HepG2 (cell line): ENCODE measurements around the gene ANP32B. TPM values are rescaled to one million over a fixed set of nuclear protein-coding genes. Genes with fewer than 3 reads are reported as not detected.

Experiments
- CHCHD3 ChIP-seq: sonication (generic); formaldehyde crosslinking; IDR thresholded peaks from 2 replicates; pipeline ENCODE4 v1.8.0; 2022; ENCODE audit warnings: mild to moderate bottlenecking, missing genetic modification reagents, moderate library complexity
- FOXC1 ChIP-seq: sonication (generic); formaldehyde crosslinking; IDR thresholded peaks from 2 replicates; pipeline ENCODE4 v1.8.0; 2022; ENCODE audit warnings: mild to moderate bottlenecking, missing genetic modification reagents, borderline replicate concordance
- IRX3 ChIP-seq: sonication (generic); formaldehyde crosslinking; IDR thresholded peaks from 2 replicates; pipeline ENCODE4 v1.8.1; 2023; ENCODE audit warnings: mild to moderate bottlenecking, low read depth, missing genetic modification reagents, borderline replicate concordance
- PITX1 ChIP-seq: sonication (generic); formaldehyde crosslinking; IDR thresholded peaks from 2 replicates; pipeline ENCODE4 v1.5.1; 2020; ENCODE audit warnings: mild to moderate bottlenecking, missing genetic modification reagents
- SALL1 ChIP-seq: sonication (generic); formaldehyde crosslinking; IDR thresholded peaks from 2 replicates; pipeline ENCODE4 v1.8.0; 2022; ENCODE audit warnings: mild to moderate bottlenecking, missing genetic modification reagents
- SNAI1 ChIP-seq: sonication (generic); formaldehyde crosslinking; IDR thresholded peaks from 2 replicates; pipeline ENCODE4 v1.5.0; 2020; ENCODE audit warnings: mild to moderate bottlenecking, missing genetic modification reagents, borderline replicate concordance
- SP140L ChIP-seq: sonication (generic); formaldehyde crosslinking; IDR thresholded peaks from 2 replicates; pipeline ENCODE4 v1.4.0; 2020; ENCODE audit warnings: missing genetic modification reagents, borderline replicate concordance
- SPEN ChIP-seq: sonication (generic); formaldehyde crosslinking; IDR thresholded peaks from 2 replicates; pipeline ENCODE4 v1.5.1; 2020; ENCODE audit warnings: low read depth, mild to moderate bottlenecking, missing genetic modification reagents
- TCF7L2 ChIP-seq: IDR thresholded peaks from 2 replicates; pipeline ENCODE4 v1.6.1; 2011; ENCODE audit warnings: mild to moderate bottlenecking, low read depth, low read length, moderate library complexity
- XRCC5 ChIP-seq: fragments of 200-400 bp; formaldehyde crosslinking; optimal IDR thresholded peaks from 2 replicates; pipeline ENCODE3; 2017; ENCODE audit warnings: mild to moderate bottlenecking, low read length
- ZNF577 ChIP-seq: sonication (generic); formaldehyde crosslinking; IDR thresholded peaks from 2 replicates; pipeline ENCODE4 v1.4.0; 2020; ENCODE audit warnings: mild to moderate bottlenecking, low read depth, missing genetic modification reagents, borderline replicate concordance
- ZNF616 ChIP-seq: sonication (generic); formaldehyde crosslinking; IDR thresholded peaks from 2 replicates; pipeline ENCODE4 v1.5.0; 2020; ENCODE audit warnings: low read depth, mild to moderate bottlenecking, missing genetic modification reagents
- ZNF773 ChIP-seq: sonication (generic); formaldehyde crosslinking; IDR thresholded peaks from 2 replicates; pipeline ENCODE4 v1.4.0; 2020; ENCODE audit warnings: missing genetic modification reagents, borderline replicate concordance
- polyA plus RNA-seq, 8 experiments: library from polyadenylated mRNA; depleted of rRNA in 3 of 8; stranded (reverse) in 7 of 8; unstranded in 1 of 8; fragments of >200 nt; fragmentation: Illumina TruSeq in 4 of 8; extraction: Trizol in 4 of 8; gene quantifications; 2 replicates each; pipeline versions ENCODE4 v1.2.1 to v1.2.3, GENCODE V29; 2011 to 2016; ENCODE audit warnings: low read depth in 4 of 8, missing spikeins in 1 of 8, mixed read lengths in 1 of 8; ENCODE audit not compliant: insufficient read depth in 1 of 8
- total RNA-seq, 5 experiments: library from RNA; depleted of rRNA; stranded (reverse); fragments of >200 nt; fragmentation: Illumina TruSeq; extraction: Trizol; gene quantifications; 2 replicates each; pipeline ENCODE4 v1.2.3, GENCODE V29; 2016; ENCODE audit warnings: low read depth in 1 of 5
- TF ChIP-seq, protein P1 (sequence below): sonication (generic); formaldehyde crosslinking; IDR thresholded peaks from 2 replicates; pipeline ENCODE4 v1.4.0; 2020; ENCODE audit warnings: missing genetic modification reagents, borderline replicate concordance
- TF ChIP-seq, protein P2 (sequence below): sonication (generic); IDR thresholded peaks from 2 replicates; pipeline ENCODE4 v1.6.1; 2016; ENCODE audit warnings: low read depth, borderline replicate concordance
- TF ChIP-seq, protein P3 (sequence below), 2 experiments: sonication (generic) in 1 of 2; formaldehyde crosslinking in 1 of 2; IDR thresholded peaks; 2 replicates each; pipeline versions ENCODE4 v1.4.0 to v1.6.1; 2018 to 2020; ENCODE audit warnings: missing genetic modification reagents in 2 of 2, borderline replicate concordance in 1 of 2, low read depth in 1 of 2, mild to moderate bottlenecking in 1 of 2, missing biosample characterization in 1 of 2
- TF ChIP-seq, protein P4 (sequence below): sonication (generic); formaldehyde crosslinking; conservative IDR thresholded peaks from 2 replicates; pipeline ENCODE4 v1.8.0; 2022; ENCODE audit warnings: low read depth, missing genetic modification reagents
- TF ChIP-seq, protein P5 (sequence below): IDR thresholded peaks from 2 replicates; pipeline ENCODE4 v1.6.1; 2016; ENCODE audit warnings: low read depth, borderline replicate concordance
- TF ChIP-seq, protein P6 (sequence below): sonication (generic); formaldehyde crosslinking; IDR thresholded peaks from 2 replicates; pipeline ENCODE4 v1.5.0; 2020; ENCODE audit warnings: missing genetic modification reagents

Gene ANP32B
- total and polyA plus RNA-seq, 2 of the 13 experiments (the other 11 are each of a cell fraction or from before 2014, with no cell fraction given): 22.1 to 37.5 TPM

DNA sequence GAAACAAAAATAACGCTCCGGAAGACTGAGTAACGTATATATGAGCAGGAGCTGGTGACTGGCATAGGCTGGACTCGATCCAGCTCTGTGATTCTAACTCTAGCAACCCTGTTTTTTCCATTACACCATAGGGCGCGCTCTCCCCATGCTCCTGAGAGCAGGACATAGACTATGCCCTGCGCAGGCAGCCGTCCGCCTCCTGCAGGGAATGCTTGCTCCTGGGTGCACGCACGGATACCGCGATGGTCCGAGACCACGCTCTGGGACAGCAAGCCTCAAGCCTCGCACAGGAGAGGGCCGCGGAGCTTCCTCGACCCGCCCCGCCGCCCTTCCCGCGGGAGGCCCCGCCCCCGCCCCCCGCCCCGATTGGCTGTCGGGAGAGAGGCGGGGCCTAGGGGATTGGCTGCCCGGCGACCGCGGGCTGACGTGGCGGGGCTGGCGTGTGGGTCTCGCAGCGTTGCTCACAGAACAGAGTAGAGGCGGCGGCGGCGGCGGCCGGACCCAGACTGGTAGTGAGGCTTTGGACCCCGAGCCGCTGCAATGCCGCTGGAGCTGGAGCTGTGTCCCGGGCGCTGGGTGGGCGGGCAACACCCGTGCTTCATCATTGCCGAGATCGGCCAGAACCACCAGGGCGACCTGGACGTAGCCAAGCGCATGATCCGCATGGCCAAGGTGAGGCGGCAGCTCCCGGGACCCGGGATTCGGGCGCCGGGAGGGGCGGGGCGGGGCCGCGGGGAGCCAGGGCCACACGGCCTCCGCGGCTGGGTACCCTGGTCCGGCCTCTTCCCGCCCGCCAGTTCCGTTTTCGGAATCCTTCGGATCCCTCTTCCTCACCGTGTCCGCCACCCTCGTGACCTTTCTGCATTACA is 73.4 kb downstream of the ANP32B start, which contains the start of gene NANS (continued):
- TF ChIP-seq ZNF577 (CRISPR knock-in tag) (no peak), SPEN (CRISPR knock-in tag) (peak; percentile 59), CHCHD3 (CRISPR knock-in tag) (0 out of 2 replicates have a peak, but pooled peaks have one; percentile 58), SNAI1 (peak; percentile 95; the same call in 1 of the 2 replicates), XRCC5 (no peak), ZNF773 (CRISPR knock-in tag) (peak; percentile 66; the same call in 1 of the 2 replicates), TCF7L2 (no peak), ZNF616 (CRISPR knock-in tag) (0 out of 2 replicates have a peak, but pooled peaks have one; percentile 2), IRX3 (CRISPR knock-in tag) (no peak), SP140L (no peak), PITX1 (CRISPR knock-in tag) (peak; percentile 50), SALL1 (CRISPR knock-in tag) (peak; percentile 75), FOXC1 (CRISPR knock-in tag) (0 out of 2 replicates have a peak, but pooled peaks have one; percentile 71)
- TF ChIP-seq, protein P1, sequence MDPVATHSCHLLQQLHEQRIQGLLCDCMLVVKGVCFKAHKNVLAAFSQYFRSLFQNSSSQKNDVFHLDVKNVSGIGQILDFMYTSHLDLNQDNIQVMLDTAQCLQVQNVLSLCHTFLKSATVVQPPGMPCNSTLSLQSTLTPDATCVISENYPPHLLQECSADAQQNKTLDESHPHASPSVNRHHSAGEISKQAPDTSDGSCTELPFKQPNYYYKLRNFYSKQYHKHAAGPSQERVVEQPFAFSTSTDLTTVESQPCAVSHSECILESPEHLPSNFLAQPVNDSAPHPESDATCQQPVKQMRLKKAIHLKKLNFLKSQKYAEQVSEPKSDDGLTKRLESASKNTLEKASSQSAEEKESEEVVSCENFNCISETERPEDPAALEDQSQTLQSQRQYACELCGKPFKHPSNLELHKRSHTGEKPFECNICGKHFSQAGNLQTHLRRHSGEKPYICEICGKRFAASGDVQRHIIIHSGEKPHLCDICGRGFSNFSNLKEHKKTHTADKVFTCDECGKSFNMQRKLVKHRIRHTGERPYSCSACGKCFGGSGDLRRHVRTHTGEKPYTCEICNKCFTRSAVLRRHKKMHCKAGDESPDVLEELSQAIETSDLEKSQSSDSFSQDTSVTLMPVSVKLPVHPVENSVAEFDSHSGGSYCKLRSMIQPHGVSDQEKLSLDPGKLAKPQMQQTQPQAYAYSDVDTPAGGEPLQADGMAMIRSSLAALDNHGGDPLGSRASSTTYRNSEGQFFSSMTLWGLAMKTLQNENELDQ (CRISPR knock-in tag): no peak
- TF ChIP-seq, protein P2, sequence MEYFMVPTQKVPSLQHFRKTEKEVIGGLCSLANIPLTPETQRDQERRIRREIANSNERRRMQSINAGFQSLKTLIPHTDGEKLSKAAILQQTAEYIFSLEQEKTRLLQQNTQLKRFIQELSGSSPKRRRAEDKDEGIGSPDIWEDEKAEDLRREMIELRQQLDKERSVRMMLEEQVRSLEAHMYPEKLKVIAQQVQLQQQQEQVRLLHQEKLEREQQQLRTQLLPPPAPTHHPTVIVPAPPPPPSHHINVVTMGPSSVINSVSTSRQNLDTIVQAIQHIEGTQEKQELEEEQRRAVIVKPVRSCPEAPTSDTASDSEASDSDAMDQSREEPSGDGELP: no peak
- TF ChIP-seq, protein P3, sequence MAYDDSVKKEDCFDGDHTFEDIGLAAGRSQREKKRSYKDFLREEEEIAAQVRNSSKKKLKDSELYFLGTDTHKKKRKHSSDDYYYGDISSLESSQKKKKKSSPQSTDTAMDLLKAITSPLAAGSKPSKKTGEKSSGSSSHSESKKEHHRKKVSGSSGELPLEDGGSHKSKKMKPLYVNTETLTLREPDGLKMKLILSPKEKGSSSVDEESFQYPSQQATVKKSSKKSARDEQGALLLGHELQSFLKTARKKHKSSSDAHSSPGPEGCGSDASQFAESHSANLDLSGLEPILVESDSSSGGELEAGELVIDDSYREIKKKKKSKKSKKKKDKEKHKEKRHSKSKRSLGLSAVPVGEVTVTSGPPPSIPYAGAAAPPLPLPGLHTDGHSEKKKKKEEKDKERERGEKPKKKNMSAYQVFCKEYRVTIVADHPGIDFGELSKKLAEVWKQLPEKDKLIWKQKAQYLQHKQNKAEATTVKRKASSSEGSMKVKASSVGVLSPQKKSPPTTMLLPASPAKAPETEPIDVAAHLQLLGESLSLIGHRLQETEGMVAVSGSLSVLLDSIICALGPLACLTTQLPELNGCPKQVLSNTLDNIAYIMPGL (CRISPR knock-in tag; IDR thresholded peaks at IDR 0.05; ENCODE audit: borderline replicate concordance in 1 of 2, low read depth in 1 of 2): peak; percentile 48 to 55; a peak in 2 of 4 replicates
- TF ChIP-seq, protein P4, sequence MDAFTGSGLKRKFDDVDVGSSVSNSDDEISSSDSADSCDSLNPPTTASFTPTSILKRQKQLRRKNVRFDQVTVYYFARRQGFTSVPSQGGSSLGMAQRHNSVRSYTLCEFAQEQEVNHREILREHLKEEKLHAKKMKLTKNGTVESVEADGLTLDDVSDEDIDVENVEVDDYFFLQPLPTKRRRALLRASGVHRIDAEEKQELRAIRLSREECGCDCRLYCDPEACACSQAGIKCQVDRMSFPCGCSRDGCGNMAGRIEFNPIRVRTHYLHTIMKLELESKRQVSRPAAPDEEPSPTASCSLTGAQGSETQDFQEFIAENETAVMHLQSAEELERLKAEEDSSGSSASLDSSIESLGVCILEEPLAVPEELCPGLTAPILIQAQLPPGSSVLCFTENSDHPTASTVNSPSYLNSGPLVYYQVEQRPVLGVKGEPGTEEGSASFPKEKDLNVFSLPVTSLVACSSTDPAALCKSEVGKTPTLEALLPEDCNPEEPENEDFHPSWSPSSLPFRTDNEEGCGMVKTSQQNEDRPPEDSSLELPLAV (CRISPR knock-in tag): no peak
- TF ChIP-seq, protein P5, sequence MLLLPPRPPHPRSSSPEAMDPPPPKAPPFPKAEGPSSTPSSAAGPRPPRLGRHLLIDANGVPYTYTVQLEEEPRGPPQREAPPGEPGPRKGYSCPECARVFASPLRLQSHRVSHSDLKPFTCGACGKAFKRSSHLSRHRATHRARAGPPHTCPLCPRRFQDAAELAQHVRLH: peak; percentile 27; the same call in 1 of the 2 replicates
- TF ChIP-seq, protein P6, sequence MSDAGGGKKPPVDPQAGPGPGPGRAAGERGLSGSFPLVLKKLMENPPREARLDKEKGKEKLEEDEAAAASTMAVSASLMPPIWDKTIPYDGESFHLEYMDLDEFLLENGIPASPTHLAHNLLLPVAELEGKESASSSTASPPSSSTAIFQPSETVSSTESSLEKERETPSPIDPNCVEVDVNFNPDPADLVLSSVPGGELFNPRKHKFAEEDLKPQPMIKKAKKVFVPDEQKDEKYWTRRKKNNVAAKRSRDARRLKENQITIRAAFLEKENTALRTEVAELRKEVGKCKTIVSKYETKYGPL: 0 out of 2 replicates have a peak, but pooled peaks have one; percentile 42
